IMR-90 (cell line): ENCODE data around the gene ADCY1.

Experiments
- CEBPB ChIP-seq: IDR thresholded peaks from 2 replicates; pipeline ENCODE4 v1.6.1; 2012; ENCODE audit warnings: low read depth, low read length, improper control_type of control experiment
- CTCF ChIP-seq: conservative IDR thresholded peaks from 2 replicates; pipeline ENCODE4 v1.5.1; 2012; ENCODE audit warnings: mild to moderate bottlenecking, low read depth, low read length, improper control_type of control experiment
- MAFK ChIP-seq: IDR thresholded peaks from 2 replicates; pipeline ENCODE4 v1.6.1; 2012; ENCODE audit warnings: low read depth, low read length, improper control_type of control experiment
- POLR2A ChIP-seq: IDR thresholded peaks from 2 replicates; pipeline ENCODE4 v1.6.1; 2012; ENCODE audit warnings: mild to moderate bottlenecking, low read depth, low read length
- USF2 ChIP-seq: fragments of 150-350 bp; IDR thresholded peaks from 2 replicates; pipeline ENCODE4 v1.6.1; 2017; ENCODE audit warnings: mild to moderate bottlenecking, antibody characterized with exemption, low read length, low read depth

- TF ChIP-seq CTCF (no peak), POLR2A (no peak), USF2 (no peak), CEBPB (no peak), MAFK (no peak)
Observed at GRCh38 chr7:45584261-45585210, 10.4 kb downstream of the ADCY1 start.
